Measurements from ENCODE around the gene CEACAM6.

GRCh38 chr19:41776700-41777099, 21.4 kb downstream of the CEACAM6 start:
- TF ChIP-seq CTCF (IDR thresholded peaks at IDR 0.05) (no peak), POLR2A (IDR thresholded peaks at IDR 0.05) (no peak)

All from heart left ventricle (tissue), 13 donors.